Measurements from ENCODE around the gene CCDC74A. TPM values are rescaled to one million over a fixed set of nuclear protein-coding genes. Genes with fewer than 3 reads are reported as not detected.
"Not testable (repeated sequence)": the region's sequence is repeated elsewhere in the genome, so short reads cannot be mapped to it uniquely, and the experiment has no call there.

CCDC74A gene
- total RNA-seq, 1 experiment from 2014 or later = 4.0 TPM

GRCh38 chr2:131519466-131519865 lies 8.2 kb upstream of the CCDC74A start:
- DNase-seq = no peak
- no peaks in the 10 kb centered on the region for H3F3A ChIP-seq (ENCODE audit: insufficient read depth, low read depth)
- no peaks in the 10 kb centered on the region for H3K36me3 ChIP-seq (ENCODE audit: low read depth)
- no peaks in the 10 kb centered on the region for H4K20me1 ChIP-seq (ENCODE audit: insufficient read depth)
- POLR2A ChIA-PET (ENCODE audit: unreplicated experiment) = no interaction called here
- no peak overlapping the region for H3K4me3 ChIP-seq
- intact Hi-C loops (cut with micrococcal nuclease; ENCODE audit: unreplicated experiment) = no loop called here
- no peaks in the 10 kb centered on the region for H3K9me3 ChIP-seq (ENCODE audit: insufficient read depth, low read depth)
- TF ChIP-seq CTCF (conservative IDR thresholded peaks at IDR 0.05) (no peak), EZH2 (IDR thresholded peaks at IDR 0.05; ENCODE audit: low read depth) (no peak)
- H3K4me2 ChIP-seq = no peak overlapping the region
- no peaks in the 10 kb centered on the region for H3K27me3 ChIP-seq (ENCODE audit: insufficient read depth, low read depth)
- no peak overlapping the region for H2AFZ ChIP-seq
- CTCF ChIA-PET = no interaction called here
- no peaks in the 10 kb centered on the region for H3K9me2 ChIP-seq (ENCODE audit: insufficient read depth)
- no peaks in the 10 kb centered on the region for H3K79me2 ChIP-seq (ENCODE audit: low read depth)
- H3K4me1 ChIP-seq (replicated peaks; ENCODE audit: insufficient read depth) = no peaks in the 10 kb centered on the region
- H3K27ac ChIP-seq = no peak overlapping the region
- BruUV-seq (replicated peaks) = no TSS peak

DNA sequence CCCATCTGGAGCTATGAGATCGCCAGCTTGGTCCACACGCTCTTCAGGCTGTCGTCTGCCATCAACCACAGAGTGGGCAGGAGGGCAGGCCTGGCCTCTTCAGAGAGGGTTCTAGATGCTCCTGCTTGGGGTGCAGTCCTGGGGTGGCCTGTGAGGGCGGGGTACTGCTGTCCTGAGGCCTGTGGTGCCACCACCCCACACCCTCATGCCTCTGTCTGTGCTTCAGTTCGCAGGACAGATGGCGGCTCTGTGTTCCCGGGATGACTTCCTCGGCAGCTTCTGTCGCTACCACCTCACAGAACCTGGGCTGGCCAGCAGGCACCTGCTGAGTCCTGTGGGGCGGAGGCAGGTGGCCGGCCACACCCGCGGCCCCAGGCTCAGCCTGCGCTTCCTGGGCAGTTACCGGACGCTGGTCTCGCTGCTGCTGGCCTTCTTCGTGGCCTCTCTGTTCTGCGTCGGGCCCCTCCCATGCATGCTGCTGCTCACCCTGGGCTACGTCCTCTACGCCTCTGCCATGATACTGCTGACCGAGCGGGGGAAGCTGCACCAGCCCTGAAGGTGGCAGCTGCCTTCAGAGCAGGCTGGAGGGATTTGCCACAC lies 7.7 kb upstream of the CCDC74A start:
- CTCF ChIA-PET; H3K4me1 ChIP-seq (replicated peaks; ENCODE audit: insufficient read depth); H4K20me1 ChIP-seq (ENCODE audit: insufficient read depth); H2AFZ ChIP-seq; H3K79me2 ChIP-seq (ENCODE audit: low read depth); H3K4me2 ChIP-seq; H3K27ac ChIP-seq; H3K4me3 ChIP-seq; H3K9me3 ChIP-seq (ENCODE audit: insufficient read depth, low read depth); POLR2A ChIA-PET (ENCODE audit: unreplicated experiment); H3K27me3 ChIP-seq (ENCODE audit: insufficient read depth, low read depth); H3K36me3 ChIP-seq (ENCODE audit: low read depth); BruUV-seq (replicated peaks); intact Hi-C loops (cut with micrococcal nuclease; ENCODE audit: unreplicated experiment); H3K9me2 ChIP-seq (ENCODE audit: insufficient read depth); H3F3A ChIP-seq (ENCODE audit: insufficient read depth, low read depth); DNase-seq: not testable (repeated sequence)

DNA sequence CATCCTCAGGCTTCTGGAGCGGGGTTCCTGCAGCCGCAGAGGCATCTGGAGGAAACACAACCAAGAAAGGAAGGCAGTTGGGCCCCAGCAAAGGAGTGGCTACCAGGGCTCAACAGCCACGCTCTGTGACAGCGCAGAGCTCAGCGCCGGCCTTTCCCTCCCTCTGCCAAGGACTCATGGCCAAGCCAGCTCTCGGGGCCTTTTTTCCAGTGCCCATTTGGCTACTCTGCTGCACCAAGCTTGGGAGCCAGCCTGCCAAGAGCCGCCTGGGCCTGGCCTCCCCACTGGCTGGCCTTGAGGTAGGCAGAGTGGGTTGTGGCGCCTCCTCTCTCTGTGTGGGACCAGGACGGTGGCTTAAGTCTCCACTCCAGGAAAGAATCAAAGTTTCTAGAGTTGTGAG lies 7.2 kb upstream of the CCDC74A start:
- no peaks in the 10 kb centered on the region for H3F3A ChIP-seq (ENCODE audit: insufficient read depth, low read depth)
- TF ChIP-seq EZH2 (IDR thresholded peaks at IDR 0.05; ENCODE audit: low read depth) (no peak), CTCF (conservative IDR thresholded peaks at IDR 0.05) (no peak)
- H3K36me3 ChIP-seq (ENCODE audit: low read depth) = no peaks in the 10 kb centered on the region
- no TSS peak for BruUV-seq (replicated peaks)
- no peaks in the 10 kb centered on the region for H4K20me1 ChIP-seq (ENCODE audit: insufficient read depth)
- H3K4me3 ChIP-seq = no peak overlapping the region
- no peaks in the 10 kb centered on the region for H3K27me3 ChIP-seq (ENCODE audit: insufficient read depth, low read depth)
- ChIA-PET CTCF (no interaction called here), POLR2A (ENCODE audit: unreplicated experiment) (no interaction called here)
- H3K9me2 ChIP-seq (ENCODE audit: insufficient read depth) = no peaks in the 10 kb centered on the region
- H3K4me2 ChIP-seq = no peak overlapping the region
- no peaks in the 10 kb centered on the region for H3K4me1 ChIP-seq (replicated peaks; ENCODE audit: insufficient read depth)
- no peaks in the 10 kb centered on the region for H3K9me3 ChIP-seq (ENCODE audit: insufficient read depth, low read depth)
- H2AFZ ChIP-seq = no peak overlapping the region
- no peaks in the 10 kb centered on the region for H3K79me2 ChIP-seq (ENCODE audit: low read depth)
- no peak for DNase-seq
- intact Hi-C loops (cut with micrococcal nuclease; ENCODE audit: unreplicated experiment) = no loop called here
- no peak overlapping the region for H3K27ac ChIP-seq

DNA sequence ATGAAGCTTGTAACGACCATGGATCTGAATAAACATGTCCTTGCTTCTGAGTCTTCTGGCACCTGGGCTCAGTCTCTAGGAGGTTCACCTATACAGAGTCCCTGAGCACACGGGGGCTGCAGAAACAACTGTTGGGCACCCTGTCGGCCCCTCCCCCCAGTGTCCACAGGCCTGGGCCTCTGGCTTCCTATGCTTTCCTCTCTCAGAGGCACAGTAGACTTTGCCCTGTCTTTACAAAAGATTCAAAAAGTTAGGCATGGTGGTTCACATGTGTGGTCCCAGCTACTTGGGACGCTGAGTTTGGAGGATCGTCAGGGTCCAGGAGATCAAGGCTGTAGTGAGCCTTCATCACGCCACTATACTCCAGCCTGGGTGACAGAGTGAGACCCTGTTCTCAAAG lies 6.2 kb upstream of the CCDC74A start:
- H4K20me1 ChIP-seq (ENCODE audit: insufficient read depth); H3K4me2 ChIP-seq; BruUV-seq (replicated peaks); H3K27ac ChIP-seq; H3K4me3 ChIP-seq; H2AFZ ChIP-seq; DNase-seq; H3F3A ChIP-seq (ENCODE audit: insufficient read depth, low read depth); H3K27me3 ChIP-seq (ENCODE audit: insufficient read depth, low read depth); H3K36me3 ChIP-seq (ENCODE audit: low read depth); H3K9me2 ChIP-seq (ENCODE audit: insufficient read depth); H3K9me3 ChIP-seq (ENCODE audit: insufficient read depth, low read depth); POLR2A ChIA-PET (ENCODE audit: unreplicated experiment); H3K79me2 ChIP-seq (ENCODE audit: low read depth); intact Hi-C loops (cut with micrococcal nuclease; ENCODE audit: unreplicated experiment); H3K4me1 ChIP-seq (replicated peaks; ENCODE audit: insufficient read depth); CTCF ChIA-PET: not testable (repeated sequence)
